A673 (cell line): Measurements from ENCODE around the gene TNPO3.

ENCODE experiments used
- EZH2 ChIP-seq: fragments of 200-600 bp; sonication (generic); IDR thresholded peaks from 2 replicates; pipeline ENCODE4 v1.6.1; 2017; ENCODE audit warnings: borderline replicate concordance, low read depth, mild to moderate bottlenecking, mixed read lengths, antibody characterized with exemption, low read length; ENCODE audit not compliant: poor library complexity, severe bottlenecking
- TF ChIP-seq, protein P1 (sequence below): fragments of 300-800, 200-600 bp; sonication (generic); conservative IDR thresholded peaks from 2 replicates; pipeline ENCODE4 v1.5.1; 2017; ENCODE audit warnings: low read depth, mild to moderate bottlenecking, antibody characterized with exemption, low read length, moderate library complexity, mixed read lengths

GRCh38 chr7:129017933-129018538, 36.9 kb downstream of the TNPO3 start:
- TF ChIP-seq, protein P1, sequence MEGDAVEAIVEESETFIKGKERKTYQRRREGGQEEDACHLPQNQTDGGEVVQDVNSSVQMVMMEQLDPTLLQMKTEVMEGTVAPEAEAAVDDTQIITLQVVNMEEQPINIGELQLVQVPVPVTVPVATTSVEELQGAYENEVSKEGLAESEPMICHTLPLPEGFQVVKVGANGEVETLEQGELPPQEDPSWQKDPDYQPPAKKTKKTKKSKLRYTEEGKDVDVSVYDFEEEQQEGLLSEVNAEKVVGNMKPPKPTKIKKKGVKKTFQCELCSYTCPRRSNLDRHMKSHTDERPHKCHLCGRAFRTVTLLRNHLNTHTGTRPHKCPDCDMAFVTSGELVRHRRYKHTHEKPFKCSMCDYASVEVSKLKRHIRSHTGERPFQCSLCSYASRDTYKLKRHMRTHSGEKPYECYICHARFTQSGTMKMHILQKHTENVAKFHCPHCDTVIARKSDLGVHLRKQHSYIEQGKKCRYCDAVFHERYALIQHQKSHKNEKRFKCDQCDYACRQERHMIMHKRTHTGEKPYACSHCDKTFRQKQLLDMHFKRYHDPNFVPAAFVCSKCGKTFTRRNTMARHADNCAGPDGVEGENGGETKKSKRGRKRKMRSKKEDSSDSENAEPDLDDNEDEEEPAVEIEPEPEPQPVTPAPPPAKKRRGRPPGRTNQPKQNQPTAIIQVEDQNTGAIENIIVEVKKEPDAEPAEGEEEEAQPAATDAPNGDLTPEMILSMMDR, result no peak
- TF ChIP-seq EZH2, result no peak
